ENCODE results near the gene MKS1. TPM values are rescaled to one million over a fixed set of nuclear protein-coding genes. Genes with fewer than 3 reads are reported as not detected.

The MKS1 gene
- total RNA-seq, 1 donor from 2014 or later: 9.3 TPM

DNA sequence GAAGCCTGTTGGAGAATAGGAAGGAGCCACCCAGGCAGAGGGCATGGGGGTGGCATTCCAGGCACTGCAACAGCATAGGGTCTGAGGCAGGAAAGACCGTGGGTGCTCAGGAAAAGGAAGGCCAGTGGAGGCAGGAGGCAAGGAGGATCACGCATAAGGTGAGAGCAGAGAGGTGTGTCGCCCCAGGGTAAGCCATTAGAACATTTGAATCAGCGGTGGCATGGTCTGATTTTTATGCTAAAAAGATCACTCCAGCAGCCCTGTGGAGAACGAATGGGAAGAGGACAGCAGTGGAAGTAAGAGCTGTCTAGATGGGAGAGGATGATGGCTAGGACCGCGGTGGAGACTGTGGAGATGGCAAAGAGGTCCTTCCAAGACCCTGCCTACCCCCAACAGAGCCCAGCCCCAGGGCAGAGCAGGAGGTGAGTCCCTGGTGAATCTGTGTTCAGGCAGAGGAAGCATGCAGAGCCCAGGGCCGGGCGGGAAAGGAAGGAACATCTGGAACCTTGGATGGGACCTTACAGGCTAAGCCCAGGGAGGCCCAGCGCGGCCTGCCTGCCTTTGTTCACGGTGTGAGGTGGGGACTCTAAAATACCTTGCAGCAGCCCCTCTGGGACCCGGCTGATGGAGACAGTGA is 27.2 kb upstream of the MKS1 start:
- intact Hi-C loops (cut with DNase I): no loop called here
- no peak for DNase-seq (ENCODE audit: low spot score)

DNA sequence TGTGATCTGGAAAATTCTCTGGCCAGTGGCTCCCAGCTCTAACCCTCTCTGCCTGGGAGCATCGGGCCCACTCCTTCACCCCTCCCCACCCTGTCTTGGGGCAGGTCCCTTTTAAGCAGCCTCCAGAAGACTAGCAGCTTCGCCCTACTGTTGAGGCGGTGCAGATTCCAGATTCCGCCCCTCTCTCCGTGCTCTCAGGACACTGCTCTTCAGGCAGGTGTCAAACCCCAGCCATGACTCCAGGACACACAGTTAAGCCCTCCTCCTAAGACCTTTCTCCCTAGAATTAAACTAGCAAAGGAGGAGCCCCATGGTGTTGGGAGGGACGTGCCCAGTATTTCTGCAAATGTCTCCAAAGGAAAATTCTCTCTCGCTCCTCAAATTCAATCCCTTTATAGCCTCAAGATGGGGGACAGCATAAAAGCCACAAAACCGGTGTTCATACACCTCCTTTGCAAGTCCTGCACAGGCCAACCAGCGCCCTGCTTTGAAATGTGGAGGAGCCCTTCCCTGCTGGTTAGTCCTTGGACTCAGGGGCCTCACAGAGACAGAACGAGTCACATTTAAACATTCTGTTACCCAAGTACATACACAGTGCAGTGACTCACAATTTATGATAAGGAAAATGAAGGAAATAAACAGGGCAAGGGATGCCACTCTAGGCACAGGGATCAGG is 26.5 kb upstream of the MKS1 start:
- no peak for DNase-seq (ENCODE audit: low spot score)
- intact Hi-C loops (cut with DNase I): no loop called here

DNA sequence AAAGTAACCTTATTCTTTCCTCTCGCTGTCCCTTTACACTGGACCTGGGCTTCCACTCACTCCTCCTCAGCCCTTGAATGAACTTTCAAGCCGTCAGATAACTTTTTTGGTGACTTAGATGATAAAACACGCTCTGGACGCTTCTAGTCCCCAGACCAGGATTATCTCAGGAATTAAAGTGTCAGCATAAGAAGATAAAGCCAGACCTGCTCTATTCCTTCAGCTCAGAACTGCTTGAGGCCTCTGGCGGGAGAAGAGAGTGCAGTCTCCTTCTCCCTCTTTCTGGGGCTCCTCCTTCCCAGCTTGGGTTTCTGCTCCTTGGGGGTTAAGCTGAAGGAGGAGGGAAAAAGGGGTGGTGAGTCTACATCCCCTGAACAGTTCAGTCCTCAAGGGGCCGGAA is 25.9 kb upstream of the MKS1 start:
- intact Hi-C loops (cut with DNase I): no loop called here
- no peak for DNase-seq (ENCODE audit: low spot score)

GRCh38 chr17:58242171-58242784 is 23.2 kb upstream of the MKS1 start:
- intact Hi-C loops (cut with DNase I): no loop called here
- DNase-seq (ENCODE audit: low spot score): no peak

- intact Hi-C loops (cut with DNase I): no loop called here
- DNase-seq (ENCODE audit: low spot score): no peak
Observed at GRCh38 chr17:58239987-58240386, 20.9 kb upstream of the MKS1 start.

DNA sequence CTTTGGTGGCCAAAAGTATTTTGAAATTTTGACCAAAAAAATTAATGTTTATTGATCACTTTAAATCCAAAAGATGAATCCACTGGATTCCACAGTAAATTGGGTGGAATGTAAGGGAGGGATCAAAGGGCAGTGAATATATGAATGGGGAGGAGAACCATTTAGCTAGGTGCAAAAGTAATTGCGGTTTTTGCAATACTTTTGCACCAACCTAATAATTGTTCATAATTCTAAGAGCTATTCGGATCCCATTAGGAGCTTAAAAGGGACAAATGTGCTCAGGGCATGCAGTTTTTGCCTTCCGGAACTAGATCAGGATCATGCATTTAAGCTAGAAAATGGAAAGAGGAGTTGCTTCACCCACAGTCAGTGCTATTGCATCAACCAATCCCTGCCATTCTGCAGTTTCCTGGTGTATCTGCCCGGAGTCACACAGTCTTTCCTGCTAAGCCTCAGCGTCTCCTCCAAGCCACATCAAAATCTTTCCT is 19.1 kb upstream of the MKS1 start, which contains the start of gene LPO:
TSS of gene LPO (plus strand) at position 438 of the 488 bp plus-strand sequence. CDS start 4,396 bp downstream, outside the sequence.
- no peak for DNase-seq (ENCODE audit: low spot score)
- intact Hi-C loops (cut with DNase I): no loop called here

DNA sequence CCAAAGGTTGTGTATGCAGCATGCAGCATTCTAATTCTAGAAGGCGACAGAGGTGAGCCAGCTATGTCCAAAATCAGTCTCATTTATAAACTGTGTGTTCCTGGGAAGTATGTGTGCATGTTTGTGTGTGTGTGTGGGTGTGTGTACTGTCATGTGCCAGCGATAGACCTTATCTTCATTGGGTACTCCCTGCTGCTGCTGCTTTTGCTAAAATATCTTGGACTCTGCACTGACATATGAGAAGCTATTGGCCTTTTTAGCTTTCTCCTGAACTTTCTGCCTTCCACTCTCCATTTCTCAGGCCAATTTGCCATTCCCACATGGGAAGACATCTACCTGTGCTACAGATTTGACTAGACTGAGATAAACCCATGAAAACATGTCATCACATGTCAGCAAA is 17.3 kb upstream of the MKS1 start:
- intact Hi-C loops (cut with DNase I): no loop called here
- DNase-seq (ENCODE audit: low spot score): no peak

- no peak for DNase-seq (ENCODE audit: low spot score)
- intact Hi-C loops (cut with DNase I): no loop called here
Observed at GRCh38 chr17:58235821-58236220, 16.8 kb upstream of the MKS1 start.

- intact Hi-C loops (cut with DNase I): no loop called here
- DNase-seq (ENCODE audit: low spot score): no peak
Observed at GRCh38 chr17:58234512-58234911, 15.5 kb upstream of the MKS1 start.

DNA sequence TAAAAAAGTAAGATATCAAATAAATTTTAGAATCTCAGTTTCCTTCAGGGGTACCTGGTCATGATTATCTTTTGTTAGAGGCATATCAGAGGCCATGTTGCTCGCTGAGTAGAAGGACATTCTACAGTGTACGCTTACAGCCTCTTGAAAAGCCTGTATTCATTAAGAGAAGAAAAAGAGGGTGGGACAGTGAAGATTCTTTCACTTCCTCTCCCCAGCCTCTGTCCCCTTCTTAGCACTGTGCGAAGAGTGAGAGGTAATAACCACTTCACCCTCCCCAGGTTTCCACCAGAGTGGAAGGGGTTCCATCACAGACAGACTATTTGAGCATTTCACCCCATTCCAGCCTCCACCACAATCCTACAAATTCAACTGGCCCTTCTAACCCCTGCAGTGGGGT is 14.5 kb upstream of the MKS1 start:
- intact Hi-C loops (cut with DNase I): no loop called here

DNA sequence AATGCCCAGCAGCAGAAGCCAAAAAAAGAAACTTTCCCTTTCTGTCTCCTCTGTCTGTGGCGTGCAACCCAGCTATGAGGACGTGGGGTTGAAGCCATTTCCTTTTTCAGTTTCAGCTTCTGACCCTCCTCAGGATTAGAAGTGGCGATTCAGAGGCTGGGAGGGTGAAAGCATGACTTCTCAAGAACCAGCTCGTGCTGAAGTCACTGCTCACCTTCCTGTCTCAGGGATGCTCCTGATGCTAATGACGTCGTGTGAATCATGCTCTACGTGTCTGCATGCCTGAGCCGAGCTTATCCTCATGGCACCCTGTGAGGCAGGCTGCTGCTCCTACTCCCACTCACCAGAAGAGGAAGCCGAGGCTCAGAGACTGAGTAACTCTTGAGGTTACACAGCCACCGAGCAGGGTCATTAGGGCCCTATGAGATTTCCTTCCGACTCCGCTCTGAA is 13.7 kb upstream of the MKS1 start:
- no peak for DNase-seq (ENCODE audit: low spot score)
- intact Hi-C loops (cut with DNase I): no loop called here

More for the DNA sequence above, 14.5 kb upstream of the MKS1 start:
- DNase-seq (ENCODE audit: low spot score): no peak

DNA sequence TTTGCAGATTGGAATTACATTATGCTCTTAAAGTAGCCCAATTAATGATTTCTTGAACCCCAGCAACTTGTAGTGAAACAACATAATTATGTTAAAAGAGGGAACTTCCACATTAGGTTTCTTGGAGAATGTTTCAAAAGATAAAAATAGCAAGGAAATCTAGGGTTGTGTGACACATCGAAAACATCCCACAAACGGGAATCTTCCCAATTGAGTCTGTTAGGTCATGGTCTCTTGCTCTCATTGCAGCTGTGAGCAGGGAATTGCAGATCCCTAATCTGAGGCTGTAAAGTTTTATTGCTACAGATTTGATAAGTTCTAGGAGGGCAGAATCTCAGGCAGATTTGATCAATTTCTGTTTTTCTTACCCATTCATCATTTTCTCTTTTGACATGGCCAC is 12.6 kb upstream of the MKS1 start:
- intact Hi-C loops (cut with DNase I): no loop called here
- DNase-seq (ENCODE audit: low spot score): no peak

DNA sequence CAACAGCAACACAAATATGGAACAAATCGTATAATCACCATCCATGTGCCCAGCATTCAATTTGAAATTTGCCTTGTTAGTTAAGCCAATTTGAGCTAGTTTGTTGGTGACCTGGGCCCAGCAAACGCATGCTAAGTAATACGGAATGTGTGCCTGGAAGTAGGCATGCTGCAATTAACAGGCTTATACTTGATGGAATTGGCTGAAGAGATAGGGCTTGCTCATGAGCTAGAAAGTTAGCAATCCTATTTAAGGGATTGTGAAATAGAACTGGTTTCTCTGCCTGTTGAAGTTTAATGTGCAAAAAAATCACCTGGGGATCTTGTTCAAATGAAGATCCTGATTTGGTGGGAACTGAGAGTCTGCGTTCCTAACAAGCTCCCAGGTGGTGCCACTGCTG is 10.8 kb upstream of the MKS1 start:
- intact Hi-C loops (cut with DNase I): no loop called here
- no peak for DNase-seq (ENCODE audit: low spot score)

- DNase-seq (ENCODE audit: low spot score): no peak
- intact Hi-C loops (cut with DNase I): no loop called here
Observed at GRCh38 chr17:58229384-58229783, 10.3 kb upstream of the MKS1 start.

GRCh38 chr17:58228679-58229078 is 9.6 kb upstream of the MKS1 start:
- intact Hi-C loops (cut with DNase I): no loop called here
- no peak for DNase-seq (ENCODE audit: low spot score)

DNA sequence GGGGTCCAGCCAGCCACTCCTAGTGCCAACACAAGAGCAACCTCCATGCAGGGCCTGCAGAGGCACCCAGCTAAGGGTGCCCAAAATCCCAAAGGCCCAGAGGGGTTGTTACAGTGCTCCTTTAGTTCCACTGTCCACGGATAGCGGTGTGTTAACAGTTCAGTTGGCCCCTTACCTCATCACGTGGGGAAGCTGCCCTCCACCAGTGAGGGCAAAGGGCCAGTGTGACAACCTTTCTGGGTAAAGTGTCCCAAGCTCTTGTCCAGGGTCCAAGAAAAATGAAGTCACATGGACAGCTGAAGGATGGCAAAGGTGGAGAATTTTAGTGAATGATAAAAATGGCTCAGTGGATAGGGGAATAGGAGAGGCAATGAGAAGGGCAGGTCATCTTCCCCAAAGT is 8.7 kb upstream of the MKS1 start:
- no peak for DNase-seq (ENCODE audit: low spot score)
- intact Hi-C loops (cut with DNase I): no loop called here

DNA sequence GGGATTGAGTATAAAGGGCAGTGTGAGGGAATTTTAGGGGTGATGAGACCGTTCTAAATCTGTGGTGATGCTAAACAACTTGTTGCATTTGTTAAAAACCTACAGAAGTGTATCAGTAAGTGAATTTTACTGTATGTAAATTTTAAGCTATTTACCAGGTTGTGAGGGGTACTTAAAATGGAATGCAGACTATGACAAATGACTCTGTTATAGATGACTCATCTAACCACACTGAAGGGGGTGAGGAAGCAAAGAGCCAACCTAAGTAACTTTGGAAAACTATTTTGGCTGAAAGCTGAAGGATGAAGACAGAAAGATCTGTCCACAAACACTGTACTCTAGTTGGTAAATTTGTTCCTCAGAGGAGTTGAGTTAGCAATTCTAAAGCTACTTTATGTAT is 5.3 kb upstream of the MKS1 start:
- no peak for DNase-seq (ENCODE audit: low spot score)
- intact Hi-C loops (cut with DNase I): no loop called here

GRCh38 chr17:58219789-58220183 is 731 bp upstream of the MKS1 start:
- intact Hi-C loops (cut with DNase I): loop anchor here (5.0 kb wide), 1 partner anchor 133 kb away; the partner anchor contains the start of gene SUPT4H1
- DNase-seq (ENCODE audit: low spot score): no peak

DNA sequence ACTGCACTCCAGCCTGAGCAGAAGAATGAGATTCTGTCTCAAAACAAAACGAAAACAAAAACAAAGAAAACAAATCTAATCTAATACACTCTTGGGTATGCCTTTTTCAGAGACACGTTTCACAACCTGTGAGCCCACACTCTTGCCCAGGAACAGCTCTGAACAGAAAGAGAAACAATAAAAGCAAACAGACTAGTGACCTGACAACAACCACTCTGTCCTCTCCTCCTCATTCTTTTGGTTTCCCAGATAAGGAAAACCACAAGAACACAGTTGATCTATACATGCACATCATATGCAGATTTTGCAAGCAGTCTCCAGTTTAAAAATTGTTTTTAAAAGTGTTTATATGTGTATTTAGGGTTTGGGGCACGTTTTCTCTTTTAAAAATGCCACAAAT is 1.3 kb downstream of the MKS1 start:
- no peak for DNase-seq (ENCODE audit: low spot score)
- intact Hi-C loops (cut with DNase I): loop anchor here (5.0 kb wide), 1 partner anchor 135 kb away; the partner anchor contains the start of gene SUPT4H1

GRCh38 chr17:58215685-58216084 is 3.4 kb downstream of the MKS1 start:
- intact Hi-C loops (cut with DNase I): loop anchor here (5.0 kb wide), 1 partner anchor 137 kb away; the partner anchor contains the start of gene SUPT4H1
- no peak for DNase-seq (ENCODE audit: low spot score)

DNA sequence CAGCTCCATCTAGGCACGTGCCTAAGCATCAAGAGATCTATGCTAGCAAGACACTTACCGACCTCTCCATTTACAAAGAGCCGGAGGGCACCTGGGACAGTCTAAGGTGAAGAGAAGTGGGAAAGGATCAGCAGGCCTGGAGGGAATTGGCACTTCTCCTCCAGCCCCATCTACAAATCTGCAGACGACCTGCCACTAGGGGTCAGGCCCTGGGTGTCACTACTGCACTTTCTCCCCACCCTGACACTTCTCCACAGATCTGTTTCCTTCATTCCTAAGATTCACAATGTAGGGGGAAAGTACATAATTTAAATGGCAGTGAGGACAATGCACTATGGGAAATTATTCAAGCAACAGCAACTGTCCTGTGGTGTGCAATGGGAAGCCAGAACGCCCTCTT is 8.1 kb downstream of the MKS1 start:
- intact Hi-C loops (cut with DNase I): no loop called here
- no peak for DNase-seq (ENCODE audit: low spot score)
